GM18951 (cell line): Measurements from ENCODE around the gene UPK1A.

Experiments
- POLR2A ChIP-seq: IDR thresholded peaks from 4 replicates; pipeline ENCODE4 v1.6.1; 2011; ENCODE audit warnings: mild to moderate bottlenecking; ENCODE audit not compliant: insufficient read length, insufficient read depth; ENCODE audit errors: extremely low read depth
- in situ Hi-C: fragments of 300-500 bp; cut with MboI; formaldehyde crosslinking; loops from one replicate; pipeline ENCODE4 v1.12.0; 2022; ENCODE audit warnings: low sequenced_read_pairs, mixed read lengths, inconsistent platforms; ENCODE audit not compliant: unreplicated experiment

The UPK1A gene

DNA sequence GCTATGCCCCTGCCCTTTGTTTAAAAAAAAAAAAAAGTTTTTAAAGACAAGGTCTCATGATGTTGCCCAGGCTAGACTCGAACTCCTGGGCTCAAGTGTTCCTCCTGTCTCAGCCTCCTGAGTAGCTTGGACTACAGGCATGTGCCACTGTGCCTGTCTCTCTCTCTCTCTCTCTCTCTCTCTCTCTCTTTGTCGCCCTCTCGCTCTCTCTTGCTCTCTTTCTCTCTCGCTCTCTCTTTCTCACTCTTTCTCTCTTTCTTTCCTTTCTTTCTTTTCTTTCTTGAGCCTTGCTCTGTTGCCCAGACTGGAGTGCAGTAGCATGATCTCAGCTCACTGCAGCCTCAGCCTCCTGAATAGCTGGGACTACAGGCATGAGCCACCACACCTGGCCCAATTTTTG is 10.7 kb upstream of the UPK1A start:
- in situ Hi-C loops: no loop called here

DNA sequence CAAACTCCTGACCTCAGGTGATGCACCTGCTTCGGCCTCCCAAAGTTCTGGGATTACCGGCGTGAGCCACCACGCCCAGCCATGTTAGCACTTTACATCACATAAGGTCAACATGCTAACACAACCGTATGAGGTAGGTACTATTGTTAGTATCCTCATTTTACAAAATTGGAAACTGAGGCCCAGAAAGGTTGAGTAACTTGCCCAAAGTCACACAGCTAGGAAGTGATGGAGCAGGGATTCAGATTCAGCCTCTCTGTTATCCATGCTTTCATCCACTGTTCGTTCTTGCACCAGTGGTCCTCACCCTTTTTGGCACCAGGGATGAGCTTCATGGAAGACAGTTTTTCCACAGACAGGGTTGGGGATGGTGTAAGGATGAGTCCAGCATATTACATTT is 9.6 kb upstream of the UPK1A start:
- in situ Hi-C loops: no loop called here
- TF ChIP-seq POLR2A: no peak

More for the DNA sequence above, 10.7 kb upstream of the UPK1A start:
- TF ChIP-seq POLR2A: no peak

DNA sequence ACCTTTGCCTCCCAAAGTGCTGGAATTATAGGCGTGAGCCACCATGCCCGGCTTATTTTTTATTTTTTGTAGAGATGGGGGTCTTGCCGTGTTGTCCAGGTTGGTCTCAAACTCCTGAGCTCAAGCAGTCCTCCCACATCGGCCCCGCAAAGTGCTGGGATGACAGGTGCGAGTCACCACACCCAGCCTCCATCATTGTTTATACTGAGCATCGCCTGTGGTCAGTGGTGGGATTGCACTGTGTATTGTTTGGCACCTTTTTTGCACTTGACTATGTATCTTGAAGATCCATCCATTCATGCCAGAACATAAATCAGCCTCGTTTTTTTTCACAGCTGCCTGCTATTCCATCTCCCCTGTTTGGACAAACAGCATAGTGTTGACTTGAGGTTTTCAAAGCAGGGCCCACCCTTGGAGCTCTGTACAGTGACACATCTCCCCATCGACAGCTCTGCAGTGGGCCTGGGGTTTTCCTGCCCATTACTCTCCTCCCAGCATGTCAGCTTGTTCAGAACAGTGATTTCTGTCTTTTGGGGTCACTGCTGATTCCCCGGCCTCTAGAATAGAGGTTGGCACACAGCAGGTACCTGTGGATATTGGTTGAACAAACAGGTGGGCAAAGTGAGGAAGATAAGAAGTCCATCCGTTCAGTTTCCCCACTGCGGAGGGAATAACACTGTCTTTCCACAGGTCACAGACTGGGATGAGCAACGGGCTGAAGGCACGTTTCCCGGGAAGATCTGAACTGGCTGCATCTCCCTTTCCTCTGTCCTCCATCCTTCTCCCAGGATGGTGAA is 8.2 kb upstream of the UPK1A start:
- in situ Hi-C loops: no loop called here
- TF ChIP-seq POLR2A: no peak

DNA sequence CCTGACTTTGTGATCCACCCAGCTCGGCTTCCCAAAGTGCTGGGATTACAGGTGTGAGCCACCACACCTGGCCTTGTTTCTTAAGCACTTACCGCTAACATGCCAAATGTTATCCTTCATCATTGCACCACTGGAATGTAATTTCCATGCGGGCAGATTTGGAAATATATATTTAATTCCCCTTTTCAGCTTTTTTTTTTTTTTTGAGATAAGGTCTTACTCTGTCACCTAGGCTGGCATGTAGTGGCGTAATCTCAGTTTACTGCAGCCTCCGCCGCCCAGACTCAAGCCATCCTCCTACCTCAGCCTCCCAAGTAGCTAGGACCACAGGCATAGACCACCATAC is 4.3 kb upstream of the UPK1A start:
- TF ChIP-seq POLR2A: no peak
- in situ Hi-C loops: no loop called here

DNA sequence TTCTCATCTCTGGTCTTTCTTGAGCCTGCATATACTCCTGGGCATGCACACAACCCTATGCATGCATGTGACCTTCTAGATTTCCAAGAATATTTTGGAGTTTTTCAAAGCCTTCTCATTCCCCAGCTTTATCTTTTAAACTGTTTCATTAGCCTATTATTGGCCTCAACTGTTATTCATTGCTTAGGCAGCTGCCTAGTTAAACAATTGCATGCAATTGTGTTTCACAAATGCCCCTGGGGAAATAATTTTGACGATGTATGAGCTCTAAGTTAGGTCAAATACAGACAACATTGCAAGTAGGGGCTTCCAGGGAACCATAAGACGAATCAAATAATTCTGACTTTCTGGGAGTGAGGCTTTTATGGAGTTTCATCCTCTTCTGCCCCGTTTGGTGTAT is 2.3 kb upstream of the UPK1A start:
- in situ Hi-C loops: no loop called here
- no peak for TF ChIP-seq POLR2A

DNA sequence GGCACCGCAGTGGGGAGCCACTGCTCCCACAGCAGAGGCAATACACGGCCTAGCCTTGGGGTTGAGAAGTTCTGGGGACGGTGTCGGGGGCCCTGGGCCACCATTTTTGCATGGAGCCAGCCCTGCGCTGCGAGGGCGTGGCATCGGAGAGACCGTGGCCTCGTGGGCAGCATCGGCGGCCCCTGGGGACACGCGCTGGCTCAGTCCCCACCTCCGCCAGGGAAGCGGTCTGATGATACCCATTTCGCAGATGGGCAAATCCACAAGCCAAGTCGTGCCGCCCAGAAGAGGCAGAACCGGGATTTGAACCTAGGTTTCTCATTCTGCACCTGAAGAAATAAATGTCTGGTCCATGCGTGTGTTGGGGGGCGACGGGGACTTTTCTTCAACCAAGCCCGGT is 1.2 kb upstream of the UPK1A start:
- no peak for TF ChIP-seq POLR2A
- in situ Hi-C loops: no loop called here

DNA sequence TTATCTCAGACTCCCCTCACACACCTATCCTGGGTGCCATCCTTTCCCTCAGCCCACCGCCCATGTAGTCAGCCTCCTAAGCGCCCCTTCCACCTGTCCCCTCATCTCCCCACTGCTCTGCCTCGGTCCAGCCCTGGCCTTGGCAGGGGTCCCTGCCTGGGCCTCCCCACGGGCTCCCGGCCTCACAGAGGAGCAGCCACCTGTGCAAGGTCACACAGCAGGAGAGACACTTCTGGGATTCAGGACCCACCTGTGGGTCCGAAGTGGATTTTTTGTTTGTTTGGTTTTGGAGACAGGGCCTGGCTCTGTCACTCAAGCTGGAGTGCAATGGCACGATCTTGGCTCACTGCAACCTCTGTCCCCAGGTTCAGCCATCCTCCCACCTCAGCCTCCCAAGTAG is 713 bp upstream of the UPK1A start:
- in situ Hi-C loops: no loop called here
- TF ChIP-seq POLR2A: no peak

DNA sequence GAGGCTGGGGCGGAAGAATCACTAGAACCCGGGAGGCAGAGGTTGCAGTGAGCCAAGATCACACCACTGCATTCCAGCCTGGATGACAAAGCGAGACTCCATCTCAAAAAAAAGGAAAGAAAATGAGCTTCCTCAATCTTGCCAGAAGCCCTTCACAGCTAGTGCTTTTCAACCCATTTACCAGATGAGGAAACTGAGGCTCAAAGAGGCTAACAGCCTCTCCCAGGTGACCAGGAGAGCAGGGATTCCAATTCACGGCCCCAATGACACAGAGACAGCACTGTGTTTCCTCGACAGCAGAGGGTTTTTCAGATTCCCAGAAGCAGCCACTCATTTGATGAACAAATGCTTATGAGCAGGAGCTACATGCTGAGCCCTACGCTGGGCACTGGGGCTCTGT is 3.2 kb downstream of the UPK1A start:
- no peak for TF ChIP-seq POLR2A
- in situ Hi-C loops: no loop called here

DNA sequence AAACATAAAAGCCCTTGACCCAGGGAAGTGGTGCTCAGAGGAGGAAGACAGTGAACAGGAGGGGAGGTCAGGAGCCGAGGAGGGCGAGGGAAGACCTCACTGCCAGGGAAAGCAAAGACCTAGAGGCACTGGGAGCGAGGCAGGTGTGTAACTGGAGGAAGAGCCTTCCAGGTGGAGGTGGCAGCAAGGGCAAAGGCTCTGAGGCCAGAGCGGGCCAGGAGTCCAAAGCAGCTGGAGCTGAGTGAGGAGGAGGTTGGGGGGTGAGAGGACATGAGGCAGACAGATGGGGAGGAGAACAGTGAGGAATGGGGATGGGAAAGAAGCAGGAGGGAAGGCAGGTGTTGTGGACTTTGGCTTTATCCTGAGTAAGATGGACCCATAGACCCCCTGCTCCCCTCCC is 3.7 kb downstream of the UPK1A start:
- in situ Hi-C loops: no loop called here
- TF ChIP-seq POLR2A: no peak

DNA sequence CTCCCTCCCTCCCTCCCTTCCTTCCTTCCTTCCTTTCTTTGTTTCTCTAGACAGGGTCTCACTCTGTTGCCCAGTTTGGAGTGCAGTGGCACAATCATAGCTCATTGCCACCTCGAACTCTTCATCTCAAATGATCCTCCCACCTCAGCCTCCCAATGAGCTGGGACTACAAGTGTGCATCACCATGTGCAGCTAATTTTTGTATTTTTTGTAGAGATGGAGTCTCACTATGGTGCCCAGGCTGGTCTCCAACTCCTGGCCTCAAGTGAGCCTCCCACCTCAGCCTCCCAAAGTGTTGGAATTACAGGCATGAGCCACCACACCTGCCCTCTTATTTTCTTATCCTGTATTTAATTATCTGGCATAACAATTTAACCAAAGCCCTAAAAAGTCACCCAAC is 4.4 kb downstream of the UPK1A start:
- in situ Hi-C loops: no loop called here
- no peak for TF ChIP-seq POLR2A

DNA sequence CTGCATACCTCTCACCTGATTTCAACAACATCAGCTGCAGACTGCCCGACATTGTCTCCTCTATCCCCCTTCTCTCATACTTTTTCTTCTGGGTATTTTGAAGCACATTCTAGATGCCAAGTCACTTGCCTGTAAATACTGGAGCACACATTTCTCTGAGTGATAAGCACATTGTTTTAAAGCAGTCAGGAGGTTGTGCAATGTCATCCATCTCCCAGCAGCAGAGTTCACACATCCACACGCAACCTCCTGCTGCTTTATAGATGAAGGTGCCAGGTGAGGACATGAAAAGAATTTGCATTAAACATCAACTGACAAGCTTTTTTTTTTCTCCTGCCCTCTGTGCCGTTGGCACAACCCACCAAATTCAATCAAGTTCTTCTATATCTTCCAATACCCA is 5.5 kb downstream of the UPK1A start:
- in situ Hi-C loops: no loop called here
- TF ChIP-seq POLR2A: no peak

DNA sequence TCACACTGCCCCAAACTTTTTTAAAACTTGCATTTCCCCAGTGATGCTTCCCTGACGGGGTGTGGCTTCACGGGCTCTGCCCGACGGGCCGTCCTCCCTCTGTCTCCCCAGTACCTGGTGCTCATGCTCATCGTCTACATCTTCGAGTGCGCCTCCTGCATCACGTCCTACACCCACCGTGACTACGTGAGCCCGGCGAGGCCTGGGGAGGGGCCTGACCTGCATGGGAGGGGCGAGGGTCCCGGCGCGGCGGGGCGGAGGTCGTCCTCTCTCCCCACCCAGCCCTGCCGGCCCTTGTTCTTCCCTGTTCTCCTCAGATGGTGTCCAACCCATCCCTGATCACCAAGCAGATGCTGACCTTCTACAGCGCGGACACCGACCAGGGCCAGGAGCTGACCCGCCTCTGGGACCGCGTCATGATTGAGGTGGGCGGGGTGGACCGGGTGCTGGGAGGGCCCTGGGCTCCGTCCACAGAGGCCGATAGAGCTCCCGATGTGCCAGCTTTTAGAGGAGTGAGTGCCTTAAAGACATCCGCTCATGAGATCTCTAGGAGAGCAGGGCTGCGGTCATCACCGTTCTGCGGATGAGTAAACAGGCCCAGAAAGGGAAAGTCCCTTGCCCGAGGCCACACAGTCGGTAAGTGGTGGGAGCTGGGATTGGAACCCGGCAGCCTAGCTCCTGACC is 6.9 kb downstream of the UPK1A start:
- TF ChIP-seq POLR2A: no peak

DNA sequence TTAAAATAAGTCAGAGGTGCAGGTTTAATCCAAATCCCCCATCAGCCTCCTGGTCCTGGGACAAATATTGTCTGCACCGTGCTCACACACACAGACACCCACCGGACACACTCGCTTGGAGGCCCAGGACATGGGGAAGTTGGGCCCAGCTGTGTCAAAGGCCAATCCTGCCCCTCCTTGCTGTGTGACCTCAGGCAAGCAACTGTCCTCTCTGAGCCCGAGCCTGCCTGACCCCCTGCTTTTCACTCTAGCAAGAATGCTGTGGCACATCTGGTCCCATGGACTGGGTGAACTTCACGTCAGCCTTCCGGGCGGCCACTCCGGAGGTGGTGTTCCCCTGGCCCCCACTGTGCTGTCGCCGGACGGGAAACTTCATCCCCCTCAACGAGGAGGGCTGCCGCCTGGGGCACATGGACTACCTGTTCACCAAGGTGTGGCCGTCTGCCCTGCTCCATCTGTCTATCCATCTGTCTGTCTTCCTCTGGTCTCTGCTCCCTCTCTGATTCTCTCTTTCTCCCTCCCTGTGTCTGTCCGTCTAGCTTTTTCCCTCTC is 9.3 kb downstream of the UPK1A start:
- in situ Hi-C loops: no loop called here
- no peak for TF ChIP-seq POLR2A

More for the DNA sequence above, 6.9 kb downstream of the UPK1A start:
- in situ Hi-C loops: no loop called here

DNA sequence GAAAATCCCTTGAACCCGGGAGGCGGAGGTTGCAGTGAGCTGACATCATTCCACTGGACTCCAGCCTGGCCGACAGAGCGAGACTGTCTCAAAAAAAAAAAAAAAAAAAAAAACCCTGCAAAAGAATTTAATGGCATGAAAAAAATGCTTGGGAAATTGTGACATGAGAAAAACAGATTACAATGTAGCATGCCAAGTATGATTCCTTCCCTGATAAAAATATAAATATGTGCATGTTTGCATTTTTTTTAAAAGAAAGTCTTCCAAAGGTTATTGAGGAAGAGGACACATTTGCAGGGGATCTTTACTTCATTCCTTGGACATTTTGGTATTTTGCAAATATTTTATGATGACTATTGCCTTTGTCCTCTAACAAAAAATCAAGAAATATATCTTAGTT is 23.5 kb downstream of the UPK1A start:
- in situ Hi-C loops: loop anchor here (10.0 kb wide), 1 partner anchor 245 kb away; the partner anchor contains the start of gene LRFN3
- TF ChIP-seq POLR2A: no peak

DNA sequence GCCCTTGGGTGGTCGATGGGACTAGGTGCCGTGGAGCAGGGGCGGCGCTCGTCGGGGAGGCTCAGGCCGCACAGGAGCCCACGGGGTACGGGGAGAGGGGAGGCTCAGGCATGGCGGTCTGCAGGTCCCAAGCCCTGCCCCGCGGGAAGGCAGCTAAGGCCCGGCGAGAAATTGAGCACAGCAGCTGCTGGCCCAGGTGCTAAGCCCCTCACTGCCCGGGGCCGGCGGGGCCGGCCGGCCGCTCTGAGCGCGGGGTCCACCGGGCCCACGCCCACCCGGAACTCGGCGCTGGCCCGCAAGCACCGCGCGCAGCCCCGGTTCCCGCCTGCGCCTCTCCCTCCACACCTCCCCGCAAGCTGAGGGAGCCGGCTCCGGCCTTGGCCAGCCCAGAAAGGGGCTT is 24.8 kb downstream of the UPK1A start:
- in situ Hi-C loops: loop anchor here (10.0 kb wide), 1 partner anchor 244 kb away; the partner anchor contains the start of gene LRFN3
